ENCODE measurements around the gene PLCB3.

The PLCB3 gene

DNA sequence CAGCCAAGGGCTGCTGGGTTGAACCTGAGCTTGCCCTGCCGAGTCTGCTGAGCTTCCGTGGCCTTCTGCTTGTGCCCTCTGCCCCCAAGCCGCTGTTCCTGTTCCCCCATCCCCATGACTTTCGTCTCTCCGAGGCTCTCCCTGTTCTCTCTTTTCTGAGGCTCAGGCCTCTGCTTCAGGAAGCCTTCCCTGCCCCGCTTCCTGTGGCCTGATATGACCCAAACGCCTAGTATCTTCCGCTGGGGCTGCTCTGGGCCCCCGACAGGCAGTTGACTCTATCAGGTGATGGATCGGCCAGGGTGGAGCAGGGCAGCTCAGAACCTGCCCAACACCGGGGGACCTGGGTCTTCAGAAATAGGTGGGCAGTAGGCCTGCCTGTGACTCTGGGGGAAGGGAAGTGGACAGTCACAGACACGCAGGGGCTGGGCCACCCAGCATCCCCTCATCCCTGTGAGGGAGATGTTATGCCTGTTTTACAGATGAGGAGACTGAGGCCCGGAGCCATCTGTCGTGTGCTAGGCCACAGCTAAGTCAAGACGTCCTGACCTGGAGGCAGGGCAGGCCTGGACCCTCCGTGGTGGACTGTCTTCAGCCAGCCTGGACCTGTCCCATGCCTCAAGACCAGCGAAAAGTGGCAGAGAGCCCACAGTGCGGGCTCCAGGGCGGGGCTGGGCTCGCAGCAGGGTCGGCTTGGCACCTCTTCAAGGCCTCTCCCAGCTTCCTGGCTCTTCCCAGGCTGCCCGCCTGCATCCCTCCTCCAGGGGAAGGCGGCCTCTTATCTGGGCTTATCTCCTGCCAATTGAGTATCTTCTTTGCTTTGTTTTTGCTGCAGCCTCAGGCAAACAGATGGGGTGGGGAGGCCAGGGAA lies 16.9 kb downstream of the PLCB3 start:
- DNase-seq: no peak

GRCh38 chr11:64268893-64269539 lies 17.7 kb downstream of the PLCB3 start:
- no peak for DNase-seq

DNA sequence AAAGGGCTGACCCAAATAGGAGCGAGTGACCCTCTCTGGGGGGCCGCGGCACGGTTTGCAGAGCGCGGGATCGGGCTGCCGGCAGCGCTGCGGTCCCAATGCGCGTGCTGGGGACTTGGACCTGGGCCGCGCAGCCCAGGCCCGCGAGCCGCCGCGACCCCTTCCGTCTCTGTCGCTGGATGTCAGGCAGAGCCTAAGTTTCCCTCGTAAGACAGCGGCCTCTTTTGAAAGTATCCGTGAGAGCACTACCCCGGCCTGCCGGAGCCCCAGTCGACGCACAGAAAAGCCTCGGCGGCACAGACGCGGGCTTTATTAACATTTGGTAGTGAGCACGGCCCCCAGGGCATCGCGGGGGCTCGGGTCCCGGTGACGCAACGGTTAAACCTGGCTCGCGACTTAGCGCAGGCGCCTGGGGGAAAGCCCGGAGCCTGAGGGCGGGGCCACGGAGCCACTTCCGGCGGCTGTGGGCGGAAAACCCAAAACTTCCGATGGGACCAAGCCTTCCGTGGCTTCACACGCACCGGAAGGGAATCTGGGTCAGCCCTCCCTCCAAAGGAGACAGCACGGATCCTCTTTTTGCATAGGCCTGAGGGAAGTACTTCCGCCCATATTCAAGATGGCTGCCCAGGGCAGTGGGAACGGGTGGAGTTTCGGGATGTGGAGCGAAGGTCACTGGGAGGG lies 18.4 kb downstream of the PLCB3 start:
- peak; percentile 96 for DNase-seq

DNA sequence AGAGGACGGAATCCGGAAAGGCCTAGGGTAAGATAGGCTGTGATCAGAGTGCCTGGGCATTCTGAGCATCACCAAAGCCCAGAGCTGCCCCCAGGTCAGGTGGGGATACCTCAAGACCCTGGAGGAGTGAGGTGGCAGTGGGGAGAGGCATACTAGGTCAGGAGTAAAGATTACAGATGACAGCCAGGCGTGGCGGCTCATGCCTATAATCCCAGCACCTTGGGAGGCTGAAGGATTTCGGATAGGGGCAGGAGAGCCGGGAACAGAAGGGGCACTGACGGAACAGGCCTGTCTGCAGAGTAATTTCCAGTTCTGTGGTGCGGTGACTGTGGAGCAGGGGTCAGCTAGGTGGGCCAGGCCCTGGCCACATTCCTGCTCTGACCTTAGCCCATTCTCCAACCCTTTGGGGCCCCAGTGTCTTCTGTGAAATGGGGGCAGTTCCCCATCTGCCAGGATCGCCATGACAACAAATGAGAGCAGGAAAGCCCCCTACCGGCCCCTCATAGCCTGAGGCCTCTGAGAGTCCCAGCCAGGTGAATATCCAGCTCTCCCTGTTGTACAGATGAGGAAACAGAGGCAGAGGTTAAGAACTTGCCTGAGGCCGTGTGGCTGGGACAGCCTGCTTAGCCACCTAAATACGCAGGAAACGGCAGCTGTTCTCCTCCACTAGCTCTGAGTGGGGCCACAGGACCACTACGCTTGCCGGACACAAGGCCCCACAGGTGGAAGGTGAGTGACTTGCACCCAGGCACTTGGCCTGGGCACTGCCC lies 23.9 kb downstream of the PLCB3 start:
- DNase-seq: no peak

DNA sequence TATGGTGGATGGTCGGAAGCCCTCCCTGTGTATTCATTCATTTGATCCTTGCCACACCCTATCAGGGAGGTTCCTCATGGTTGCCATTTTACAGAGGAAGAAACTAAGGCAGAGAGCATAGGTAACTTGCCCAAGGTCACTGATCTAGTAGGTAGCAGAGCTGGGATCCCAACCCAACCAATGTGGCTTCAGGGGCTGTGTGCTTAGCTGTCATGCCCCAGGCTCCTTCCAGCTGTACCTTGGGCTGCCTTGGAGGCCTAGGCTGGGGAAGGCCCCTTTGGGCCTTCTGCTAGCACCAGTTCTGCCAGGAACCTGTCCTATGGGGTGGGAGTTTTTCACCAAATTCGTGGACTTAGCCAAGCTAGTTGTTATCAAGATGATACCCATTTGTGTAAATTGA lies 24.5 kb downstream of the PLCB3 start:
- no peak for DNase-seq

GRCh38 chr11:64276653-64277431 lies 25.5 kb downstream of the PLCB3 start:
- no peak for DNase-seq

GRCh38 chr11:64278576-64279190 lies 27.4 kb downstream of the PLCB3 start:
- DNase-seq: no peak

- no peak for DNase-seq
Observed at GRCh38 chr11:64281957-64282770, 30.8 kb downstream of the PLCB3 start.

- DNase-seq: no peak
Observed at GRCh38 chr11:64283092-64283491, 31.8 kb downstream of the PLCB3 start.

DNA sequence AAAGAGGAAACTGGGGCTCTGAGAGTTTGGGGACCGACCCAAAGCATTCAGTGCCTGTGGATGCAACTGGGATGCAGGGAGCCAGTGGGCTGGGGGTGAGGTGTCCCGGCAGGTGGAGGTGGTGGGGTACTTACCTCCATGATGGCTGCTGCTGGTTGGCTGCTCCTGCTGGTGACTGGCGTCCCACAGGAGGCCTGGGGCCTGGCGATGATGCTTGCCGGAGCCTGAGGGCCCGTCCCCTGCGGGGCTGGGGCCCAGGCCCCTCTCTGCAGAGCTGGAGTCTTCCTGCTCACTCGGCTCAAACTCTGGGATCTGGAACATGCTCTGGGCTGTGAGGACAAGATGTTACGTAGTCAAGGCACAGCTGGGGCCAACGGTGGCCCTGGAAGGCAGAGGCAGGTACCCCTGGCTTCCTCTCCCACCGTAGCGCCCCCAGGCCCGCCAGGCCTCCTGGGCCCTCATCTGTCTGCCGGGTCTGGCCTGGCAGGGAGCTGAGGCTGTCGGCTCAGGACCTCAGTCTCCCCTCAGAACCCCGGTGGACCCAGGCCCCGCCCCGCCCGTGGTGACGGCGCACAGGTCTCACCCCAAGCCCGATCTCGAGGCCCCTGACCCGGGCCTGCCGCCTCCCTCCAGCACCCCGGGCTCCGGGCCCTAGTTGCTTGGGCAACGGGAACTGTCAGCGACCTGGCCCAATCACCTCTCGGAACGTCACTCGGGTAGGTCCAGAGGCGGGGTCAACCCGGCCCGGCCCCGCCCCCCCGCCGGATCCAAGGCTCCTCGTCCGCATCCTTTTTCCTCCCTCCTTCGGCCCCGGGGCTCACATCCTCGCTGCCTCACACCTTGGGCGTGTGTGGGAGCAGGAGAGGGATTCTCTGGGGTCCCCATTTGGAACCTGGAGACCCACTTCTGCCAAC lies 33.0 kb downstream of the PLCB3 start, which contains the start of gene BAD:
BAD (minus strand) TSS at position 618 of the 914 bp plus-strand sequence; CDS start at position 321, 297 bp downstream.
- peak; percentile 91 for DNase-seq

DNA sequence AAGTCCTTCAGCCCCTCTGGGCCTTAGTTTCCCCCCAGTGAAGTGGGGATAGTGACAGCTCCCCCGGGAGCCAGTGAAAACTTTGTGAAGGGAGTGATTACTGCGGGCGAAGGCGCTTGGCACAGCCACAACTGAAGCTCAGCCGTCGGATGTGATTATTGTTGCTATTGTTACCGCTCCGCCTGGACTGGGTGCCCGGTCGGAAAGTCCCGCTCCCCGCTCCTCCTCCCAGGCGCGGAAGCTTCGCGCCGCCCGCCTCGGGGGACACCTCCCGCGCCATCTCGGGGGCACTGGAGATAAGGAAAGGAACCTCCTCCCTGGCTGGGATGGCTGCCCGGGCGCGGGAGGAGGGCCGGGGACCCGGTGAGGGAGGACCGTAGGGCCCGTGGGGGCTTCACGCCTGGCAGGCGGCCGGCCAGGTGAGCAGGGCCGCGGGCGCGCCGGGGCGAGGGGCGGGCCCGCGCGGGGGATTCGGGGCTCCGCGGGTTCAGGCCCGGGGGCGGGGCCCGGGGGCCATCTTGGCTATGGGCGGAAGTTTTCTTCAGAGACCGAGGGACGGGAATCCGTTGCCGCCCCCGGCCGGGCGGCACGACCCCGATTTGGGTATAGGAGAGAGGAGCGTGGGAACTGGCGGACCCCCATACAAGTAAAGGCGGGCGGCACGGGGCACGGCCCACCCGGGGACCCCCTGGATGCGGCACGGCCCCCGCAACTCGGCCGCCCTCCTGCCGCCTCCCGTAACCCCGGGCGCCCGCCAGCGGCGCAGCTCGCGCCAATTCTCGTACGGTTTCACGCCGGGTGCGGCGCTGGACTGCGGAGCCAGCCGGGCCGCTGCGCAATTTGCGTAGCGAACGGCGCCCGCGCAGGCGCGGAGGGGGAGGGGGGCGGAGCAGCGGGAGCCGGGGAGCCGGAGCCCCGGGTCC lies 33.9 kb downstream of the PLCB3 start, which contains the start of gene GPR137:
GPR137 (plus strand) TSS at position 887 of the 923 bp plus-strand sequence. CDS start 677 bp downstream, outside the sequence.
- peak; percentile 88 for DNase-seq

DNA sequence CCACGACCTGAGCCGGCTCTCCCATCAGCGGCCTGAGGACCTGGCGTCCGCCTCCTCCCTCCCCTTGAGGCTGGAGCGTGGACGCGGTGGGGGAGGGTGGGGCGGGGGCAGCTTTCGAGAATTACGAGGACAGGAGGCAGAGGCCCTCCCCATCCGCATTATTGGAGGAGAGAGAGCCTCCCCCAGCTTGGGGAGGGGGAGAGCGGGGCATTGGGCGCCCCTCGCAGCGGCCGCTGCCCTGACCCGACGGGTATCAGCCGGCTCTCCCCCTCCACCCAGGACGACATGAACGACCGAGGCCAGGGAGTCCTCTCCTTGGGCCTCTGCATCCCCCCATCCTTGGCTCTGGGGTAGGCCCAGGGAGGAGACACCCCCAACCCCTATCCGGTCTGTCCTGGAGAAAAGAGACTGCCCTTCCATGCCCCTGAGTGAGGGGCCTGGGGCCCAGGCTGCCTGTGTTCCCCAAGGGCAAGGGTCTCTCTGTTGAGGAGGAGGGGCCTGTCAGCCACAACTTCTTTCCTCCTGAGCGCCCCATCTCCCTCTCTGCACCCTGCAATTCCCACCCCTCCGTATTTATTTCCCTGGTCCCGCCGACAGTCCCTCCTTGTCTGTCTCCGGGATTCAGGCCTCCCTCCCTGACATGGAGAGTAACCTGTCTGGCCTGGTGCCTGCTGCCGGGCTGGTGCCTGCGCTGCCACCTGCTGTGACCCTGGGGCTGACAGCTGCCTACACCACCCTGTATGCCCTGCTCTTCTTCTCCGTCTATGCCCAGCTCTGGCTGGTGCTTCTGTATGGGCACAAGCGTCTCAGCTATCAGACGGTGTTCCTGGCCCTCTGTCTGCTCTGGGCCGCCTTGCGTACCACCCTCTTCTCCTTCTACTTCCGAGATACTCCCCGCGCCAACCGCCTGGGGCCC lies 34.8 kb downstream of the PLCB3 start:
- no peak for DNase-seq

DNA sequence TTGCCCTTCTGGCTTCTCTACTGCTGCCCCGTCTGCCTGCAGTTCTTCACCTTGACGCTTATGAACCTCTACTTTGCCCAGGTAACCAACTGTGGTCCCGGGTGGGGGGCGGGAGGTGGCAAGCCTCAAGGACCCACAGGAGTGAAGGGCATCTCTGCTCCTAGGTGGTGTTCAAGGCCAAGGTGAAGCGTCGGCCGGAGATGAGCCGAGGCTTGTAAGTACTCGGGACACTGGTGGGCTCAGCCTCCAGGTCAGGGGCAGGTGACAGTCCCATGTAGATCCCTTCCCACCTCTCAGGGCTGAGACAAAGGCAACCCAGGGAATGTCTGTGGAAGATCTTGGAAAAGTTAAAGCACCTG lies 35.5 kb downstream of the PLCB3 start:
- no peak for DNase-seq

GRCh38 chr11:64287676-64288352 lies 36.5 kb downstream of the PLCB3 start:
- DNase-seq: no peak

GRCh38 chr11:64288353-64288750 lies 37.0 kb downstream of the PLCB3 start:
- DNase-seq: no peak

GRCh38 chr11:64289002-64289564 lies 37.8 kb downstream of the PLCB3 start:
- no peak for DNase-seq

Data from effector CD4-positive, alpha-beta T cell (primary cell).